GM18508 (cell line): ENCODE measurements around the gene TUT4.

Experiments
- ATAC-seq: cut with Tn5 transposase; IDR thresholded peaks from one replicate; pipeline ENCODE4 v1.9.1; 2021; ENCODE audit warnings: moderate number of reproducible peaks; ENCODE audit not compliant: insufficient read depth, unreplicated experiment

Gene TUT4

GRCh38 chr1:52533713-52534112 lies 19.2 kb downstream of the TUT4 start:
- ATAC-seq, result no peak

- no peak for ATAC-seq
Measured at GRCh38 chr1:52532731-52533327, 20.1 kb downstream of the TUT4 start.

- ATAC-seq, result no peak
Measured at GRCh38 chr1:52532247-52532646, 20.6 kb downstream of the TUT4 start.

- no peak for ATAC-seq
Measured at GRCh38 chr1:52531249-52531872, 21.5 kb downstream of the TUT4 start.

GRCh38 chr1:52530563-52531144 lies 22.2 kb downstream of the TUT4 start:
- ATAC-seq, result no peak

GRCh38 chr1:52523376-52523775 lies 29.5 kb downstream of the TUT4 start:
- no peak for ATAC-seq

GRCh38 chr1:52520148-52520547 lies 32.7 kb downstream of the TUT4 start:
- ATAC-seq, result no peak

GRCh38 chr1:52518962-52519361 lies 33.9 kb downstream of the TUT4 start:
- ATAC-seq, result no peak

- ATAC-seq, result no peak
Measured at GRCh38 chr1:52511851-52512615, 40.9 kb downstream of the TUT4 start.

- ATAC-seq, result no peak
Measured at GRCh38 chr1:52511439-52511838, 41.5 kb downstream of the TUT4 start.

- no peak for ATAC-seq
Measured at GRCh38 chr1:52506920-52507546, 45.9 kb downstream of the TUT4 start.

GRCh38 chr1:52506349-52506748 lies 46.5 kb downstream of the TUT4 start:
- ATAC-seq, result no peak

- ATAC-seq, result no peak
Measured at GRCh38 chr1:52504720-52505119, 48.2 kb downstream of the TUT4 start.

GRCh38 chr1:52503706-52504105 lies 49.2 kb downstream of the TUT4 start:
- ATAC-seq, result no peak

GRCh38 chr1:52502789-52503188 lies 50.1 kb downstream of the TUT4 start:
- ATAC-seq, result no peak

- no peak for ATAC-seq
Measured at GRCh38 chr1:52487632-52488031, 65.3 kb downstream of the TUT4 start.

GRCh38 chr1:52482326-52483004 lies 70.4 kb downstream of the TUT4 start:
- no peak for ATAC-seq

- no peak for ATAC-seq
Measured at GRCh38 chr1:52479076-52479475, 73.8 kb downstream of the TUT4 start.

GRCh38 chr1:52477876-52478275 lies 75.0 kb downstream of the TUT4 start:
- no peak for ATAC-seq

GRCh38 chr1:52476943-52477342 lies 75.9 kb downstream of the TUT4 start:
- no peak for ATAC-seq
